GM10266 (cell line): ENCODE results near the gene TMEM258.
A peak's percentile ranks its signal among the peaks of the same experiment; 100 is the strongest.

ENCODE experiments used
- DNase-seq: peaks from one replicate; pipeline ENCODE4 v3.0.0; 2012; ENCODE audit errors: extremely low spot score
- CTCF ChIP-seq: IDR thresholded peaks from 2 replicates; pipeline ENCODE4 v1.5.1; 2012; ENCODE audit warnings: mild to moderate bottlenecking, low read depth; ENCODE audit not compliant: control insufficient read depth, insufficient read depth; ENCODE audit errors: missing control alignments

The TMEM258 gene

GRCh38 chr11:61762798-61763197 is 29.6 kb downstream of the TMEM258 start:
- no peak for DNase-seq
- TF ChIP-seq CTCF = no peak

- no peak for TF ChIP-seq CTCF
- no peak for DNase-seq
These were observed 30.2 kb downstream of the TMEM258 start for GRCh38 chr11:61762223-61762615.

GRCh38 chr11:61761440-61762222 is 30.8 kb downstream of the TMEM258 start:
- DNase-seq = no peak
- TF ChIP-seq CTCF = no peak

GRCh38 chr11:61760946-61761345 is 31.5 kb downstream of the TMEM258 start:
- no peak for DNase-seq
- no peak for TF ChIP-seq CTCF

GRCh38 chr11:61757213-61757862 is 35.1 kb downstream of the TMEM258 start:
- DNase-seq = no peak
- TF ChIP-seq CTCF = no peak

GRCh38 chr11:61756452-61757212 is 35.8 kb downstream of the TMEM258 start:
- DNase-seq = peak; percentile 87
- TF ChIP-seq CTCF = no peak

- no peak for DNase-seq
- no peak for TF ChIP-seq CTCF
These were observed 36.3 kb downstream of the TMEM258 start for GRCh38 chr11:61756147-61756451.
